ENCODE data around the gene P2RX7. TPM values are rescaled to one million over a fixed set of nuclear protein-coding genes. Genes with fewer than 3 reads are reported as not detected.

P2RX7 gene
- total RNA-seq, 1 donor from 2014 or later = not detected

GRCh38 chr12:121214855-121215745 is 82.4 kb downstream of the P2RX7 start:
- no peak overlapping the region for H3K4me3 Mint-ChIP-seq (ENCODE audit: unreplicated experiment)

GRCh38 chr12:121216102-121216501 is 83.4 kb downstream of the P2RX7 start:
- H3K4me3 Mint-ChIP-seq (ENCODE audit: unreplicated experiment) = no peak overlapping the region
- no peak for DNase-seq
- H3K4me1 Mint-ChIP-seq (ENCODE audit: low read depth, unreplicated experiment) = no peaks in the 10 kb centered on the region
- H3K27me3 Mint-ChIP-seq (ENCODE audit: unreplicated experiment) = peaks cover 1% of the 10 kb centered on the region
- peaks cover 2% of the 10 kb centered on the region for H3K9me3 Mint-ChIP-seq (ENCODE audit: unreplicated experiment)
- no peaks in the 10 kb centered on the region for H3K36me3 Mint-ChIP-seq (ENCODE audit: unreplicated experiment)
- no peak overlapping the region for H3K27ac Mint-ChIP-seq (ENCODE audit: unreplicated experiment)
- no peak for TF ChIP-seq CTCF (IDR thresholded peaks at IDR 0.05; ENCODE audit: partially characterized antibody, unreplicated experiment)

More at GRCh38 chr12:121214855-121215745, 82.4 kb downstream of the P2RX7 start:
- Mint-ChIP-seq H3K4me1 (ENCODE audit: low read depth, unreplicated experiment) (no peaks in the 10 kb centered on the region), H3K27ac (ENCODE audit: unreplicated experiment) (no peak overlapping the region), H3K9me3 (ENCODE audit: unreplicated experiment) (peaks cover 4% of the 10 kb centered on the region), H3K27me3 (ENCODE audit: unreplicated experiment) (peaks cover 7% of the 10 kb centered on the region), H3K36me3 (ENCODE audit: unreplicated experiment) (no peaks in the 10 kb centered on the region)
- no peak for TF ChIP-seq CTCF (IDR thresholded peaks at IDR 0.05; ENCODE audit: partially characterized antibody, unreplicated experiment)
- DNase-seq = no peak

DNA sequence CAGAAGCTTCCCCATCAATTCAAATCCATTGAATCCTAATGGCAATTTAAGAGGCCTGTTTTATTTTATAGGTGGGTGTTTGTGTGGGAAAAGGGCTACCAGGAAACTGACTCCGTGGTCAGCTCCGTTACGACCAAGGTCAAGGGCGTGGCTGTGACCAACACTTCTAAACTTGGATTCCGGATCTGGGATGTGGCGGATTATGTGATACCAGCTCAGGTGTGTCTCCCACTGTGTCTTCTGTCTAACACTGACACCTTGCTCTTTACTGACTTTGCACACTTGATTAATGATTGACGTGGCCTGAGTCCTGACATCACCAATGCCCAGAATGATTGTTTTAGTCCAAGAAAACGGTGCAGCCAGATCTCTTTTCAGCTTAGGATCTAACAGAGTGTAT is 84.4 kb downstream of the P2RX7 start:
- no peak overlapping the region for H3K4me3 Mint-ChIP-seq (ENCODE audit: unreplicated experiment)
- no peaks in the 10 kb centered on the region for H3K36me3 Mint-ChIP-seq (ENCODE audit: unreplicated experiment)
- H3K4me1 Mint-ChIP-seq (ENCODE audit: low read depth, unreplicated experiment) = no peaks in the 10 kb centered on the region
- no peak for TF ChIP-seq CTCF (IDR thresholded peaks at IDR 0.05; ENCODE audit: partially characterized antibody, unreplicated experiment)
- H3K9me3 Mint-ChIP-seq (ENCODE audit: unreplicated experiment) = peaks cover 2% of the 10 kb centered on the region
- no peak for DNase-seq
- H3K27ac Mint-ChIP-seq (ENCODE audit: unreplicated experiment) = no peak overlapping the region
- peaks cover 1% of the 10 kb centered on the region for H3K27me3 Mint-ChIP-seq (ENCODE audit: unreplicated experiment)

- no peak for TF ChIP-seq CTCF (IDR thresholded peaks at IDR 0.05; ENCODE audit: partially characterized antibody, unreplicated experiment)
- H3K9me3 Mint-ChIP-seq (ENCODE audit: unreplicated experiment) = peaks cover 2% of the 10 kb centered on the region
- DNase-seq = no peak
- no peak overlapping the region for H3K4me3 Mint-ChIP-seq (ENCODE audit: unreplicated experiment)
- H3K27me3 Mint-ChIP-seq (ENCODE audit: unreplicated experiment) = peaks cover 1% of the 10 kb centered on the region
- no peaks in the 10 kb centered on the region for H3K36me3 Mint-ChIP-seq (ENCODE audit: unreplicated experiment)
- H3K27ac Mint-ChIP-seq (ENCODE audit: unreplicated experiment) = no peak overlapping the region
- no peaks in the 10 kb centered on the region for H3K4me1 Mint-ChIP-seq (ENCODE audit: low read depth, unreplicated experiment)
Observed at GRCh38 chr12:121217761-121218160, 85.1 kb downstream of the P2RX7 start.
